ENCODE results near the gene CD300LF. TPM values are rescaled to one million over a fixed set of nuclear protein-coding genes. Genes with fewer than 3 reads are reported as not detected.

Gene CD300LF
- total RNA-seq, 2 donors from 2014 or later = 0.59 to 1.2 TPM

GRCh38 chr17:74682471-74683190 is 30.1 kb downstream of the CD300LF start:
- no peak for TF ChIP-seq POLR2AphosphoS5 (IDR thresholded peaks at IDR 0.05)
- no peak for TF ChIP-seq CTCF (IDR thresholded peaks at IDR 0.05)
- TF ChIP-seq POLR2A (IDR thresholded peaks at IDR 0.05) = no peak
- no peaks in the 10 kb centered on the region for H3K36me3 ChIP-seq
- no peak overlapping the region for H3K4me3 ChIP-seq
- WGBS = 80% methylated on average over 15 of the region's 15 CpGs
- H3K4me1 ChIP-seq (replicated peaks) = no peaks in the 10 kb centered on the region
- intact Hi-C loops (cut with DNase I) = no loop called here
- no peak overlapping the region for H3K27ac ChIP-seq
- H3K9me3 ChIP-seq = no peaks in the 10 kb centered on the region
- DNase-seq (ENCODE audit: low spot score) = no peak
- no peaks in the 10 kb centered on the region for H3K27me3 ChIP-seq (replicated peaks; ENCODE audit: insufficient read depth)

GRCh38 chr17:74682028-74682427 is 30.7 kb downstream of the CD300LF start:
- TF ChIP-seq CTCF (IDR thresholded peaks at IDR 0.05) = no peak
- TF ChIP-seq POLR2A (IDR thresholded peaks at IDR 0.05) = no peak
- TF ChIP-seq POLR2AphosphoS5 (IDR thresholded peaks at IDR 0.05) = no peak
- Histone ChIP-seq H3K36me3 (no peaks in the 10 kb centered on the region), H3K9me3 (no peaks in the 10 kb centered on the region), H3K4me1 (replicated peaks) (no peaks in the 10 kb centered on the region), H3K4me3 (no peak overlapping the region), H3K27ac (no peak overlapping the region), H3K27me3 (replicated peaks; ENCODE audit: insufficient read depth) (no peaks in the 10 kb centered on the region)
- 75% methylated on average over 6 of the region's 6 CpGs for WGBS
- no peak for DNase-seq (ENCODE audit: low spot score)
- intact Hi-C loops (cut with DNase I) = no loop called here

- 72% methylated on average over 5 of the region's 5 CpGs for WGBS
- intact Hi-C loops (cut with DNase I) = no loop called here
- H3K27ac ChIP-seq = no peak overlapping the region
- TF ChIP-seq POLR2A (IDR thresholded peaks at IDR 0.05) (no peak), CTCF (IDR thresholded peaks at IDR 0.05) (no peak), POLR2AphosphoS5 (IDR thresholded peaks at IDR 0.05) (no peak)
- H3K4me1 ChIP-seq (replicated peaks) = no peaks in the 10 kb centered on the region
- no peaks in the 10 kb centered on the region for H3K27me3 ChIP-seq (replicated peaks; ENCODE audit: insufficient read depth)
- H3K4me3 ChIP-seq = no peak overlapping the region
- no peaks in the 10 kb centered on the region for H3K36me3 ChIP-seq
- DNase-seq (ENCODE audit: low spot score) = no peak
- no peaks in the 10 kb centered on the region for H3K9me3 ChIP-seq
Measured at GRCh38 chr17:74680941-74681340, 31.8 kb downstream of the CD300LF start.

GRCh38 chr17:74680213-74680612 is 32.5 kb downstream of the CD300LF start:
- Histone ChIP-seq H3K4me1 (replicated peaks) (no peaks in the 10 kb centered on the region), H3K36me3 (no peaks in the 10 kb centered on the region), H3K4me3 (no peak overlapping the region), H3K27me3 (replicated peaks; ENCODE audit: insufficient read depth) (no peaks in the 10 kb centered on the region), H3K27ac (no peak overlapping the region), H3K9me3 (no peaks in the 10 kb centered on the region)
- no peak for DNase-seq (ENCODE audit: low spot score)
- WGBS = 76% methylated on average over 2 of the region's 2 CpGs
- TF ChIP-seq CTCF (IDR thresholded peaks at IDR 0.05) (no peak), POLR2A (IDR thresholded peaks at IDR 0.05) (no peak), POLR2AphosphoS5 (IDR thresholded peaks at IDR 0.05) (no peak)
- intact Hi-C loops (cut with DNase I) = no loop called here

- no peak for DNase-seq (ENCODE audit: low spot score)
- Histone ChIP-seq H3K4me1 (replicated peaks) (no peaks in the 10 kb centered on the region), H3K4me3 (no peak overlapping the region), H3K36me3 (no peaks in the 10 kb centered on the region), H3K9me3 (no peaks in the 10 kb centered on the region), H3K27ac (no peak overlapping the region), H3K27me3 (replicated peaks; ENCODE audit: insufficient read depth) (no peaks in the 10 kb centered on the region)
- intact Hi-C loops (cut with DNase I) = no loop called here
- TF ChIP-seq POLR2A (IDR thresholded peaks at IDR 0.05) = no peak
- 72% methylated on average over 2 of the region's 2 CpGs for WGBS
Measured at GRCh38 chr17:74679374-74679773, 33.3 kb downstream of the CD300LF start.

Measured in prostate gland (tissue), 2 donors.